Fibroblast of lung (primary cell): ENCODE data around the gene ZNF410. TPM values are rescaled to one million over a fixed set of nuclear protein-coding genes. Genes with fewer than 3 reads are reported as not detected.

Experiments
- DNase-seq, 2 donors: peaks; one replicate each; pipeline versions ENCODE4 v3.0.0 to v3.0.0-alpha.2; 2010; ENCODE audit warnings: low read depth in 2 of 2
- H2AFZ ChIP-seq: 2 replicates; pipeline ENCODE4 v1.5.1; 2012; ENCODE audit warnings: low read length, control low read depth, inconsistent platforms
- H3K27ac ChIP-seq: 2 replicates; pipeline ENCODE4 v1.5.1; 2011; ENCODE audit warnings: low read length, control low read depth; ENCODE audit not compliant: insufficient read depth
- H3K27me3 ChIP-seq: 2 replicates; pipeline ENCODE4 v1.5.1; 2011; ENCODE audit warnings: mild to moderate bottlenecking, low read length; ENCODE audit not compliant: control insufficient read depth, insufficient read depth
- H3K36me3 ChIP-seq: 2 replicates; pipeline ENCODE4 v1.5.1; 2011; ENCODE audit warnings: low read length; ENCODE audit not compliant: control insufficient read depth, insufficient read depth
- H3K4me1 ChIP-seq: 2 replicates; pipeline ENCODE4 v1.5.1; 2011; ENCODE audit warnings: low read length; ENCODE audit not compliant: control insufficient read depth, insufficient read depth; ENCODE audit errors: extremely low read depth
- H3K4me2 ChIP-seq: 2 replicates; pipeline ENCODE4 v1.5.1; 2011; ENCODE audit warnings: low read length, control low read depth; ENCODE audit not compliant: insufficient read depth; ENCODE audit errors: extremely low read depth
- H3K4me3 ChIP-seq, 4 experiments: fragments of 200-600 bp in 1 of 4; sonication (generic) in 1 of 4; replicated peaks in 1 of 4; 2 replicates each; pipeline ENCODE4 v1.5.1; 2011 to 2016; ENCODE audit warnings: low read length in 4 of 4, low read depth in 3 of 4, mild to moderate bottlenecking in 3 of 4, control low read depth in 2 of 4, inconsistent platforms in 1 of 4, mixed read lengths in 1 of 4; ENCODE audit not compliant: insufficient read depth in 1 of 4; ENCODE audit errors: control extremely low read depth in 1 of 4
- H3K79me2 ChIP-seq: 2 replicates; pipeline ENCODE4 v1.5.1; 2012; ENCODE audit warnings: mild to moderate bottlenecking, low read length, inconsistent platforms; ENCODE audit not compliant: control insufficient read depth, insufficient read depth
- H3K9ac ChIP-seq: 2 replicates; pipeline ENCODE4 v1.5.1; 2011; ENCODE audit warnings: mild to moderate bottlenecking, low read length, control low read depth; ENCODE audit not compliant: insufficient read depth
- H3K9me3 ChIP-seq: 2 replicates; pipeline ENCODE4 v1.5.1; 2012; ENCODE audit warnings: low read depth, low read length; ENCODE audit not compliant: control insufficient read depth, insufficient read depth
- H4K20me1 ChIP-seq: 2 replicates; pipeline ENCODE4 v1.5.1; 2011; ENCODE audit warnings: low read length; ENCODE audit not compliant: control insufficient read depth, insufficient read depth; ENCODE audit errors: extremely low read depth
- EZH2 ChIP-seq: IDR thresholded peaks from 2 replicates; pipeline ENCODE4 v1.5.1; 2012; ENCODE audit warnings: low read length, control low read depth, mild to moderate bottlenecking; ENCODE audit errors: missing control alignments
- polyA plus RNA-seq, 2 donors: library from polyadenylated mRNA; depleted of rRNA in 1 of 2; stranded (reverse) in 1 of 2; unstranded in 1 of 2; fragments of >200 nt; gene quantifications; 2 replicates each; pipeline ENCODE4 v1.2.1, GENCODE V29; 2011 to 2012; ENCODE audit warnings: missing spikeins in 1 of 2
- total RNA-seq: library from RNA; depleted of rRNA; stranded (reverse); fragments of >200 nt; gene quantifications from 2 replicates; pipeline ENCODE4 v1.2.1, GENCODE V29; 2014
- TF ChIP-seq, protein P1 (sequence below), 2 donors: IDR thresholded peaks in 1 of 2; conservative IDR thresholded peaks in 1 of 2; 1 replicate in 1 of 2; 2 replicates in 1 of 2; pipeline ENCODE4 v1.5.1; 2011 to 2012; ENCODE audit warnings: low read length in 2 of 2, control low read depth in 1 of 2, inconsistent platforms in 1 of 2, low read depth in 1 of 2, mild to moderate bottlenecking in 1 of 2

The ZNF410 gene
- total and polyA plus RNA-seq, 2 donors (not counting 1 experiment from before 2014, with no cell fraction given): 46.5 to 80.4 TPM

DNA sequence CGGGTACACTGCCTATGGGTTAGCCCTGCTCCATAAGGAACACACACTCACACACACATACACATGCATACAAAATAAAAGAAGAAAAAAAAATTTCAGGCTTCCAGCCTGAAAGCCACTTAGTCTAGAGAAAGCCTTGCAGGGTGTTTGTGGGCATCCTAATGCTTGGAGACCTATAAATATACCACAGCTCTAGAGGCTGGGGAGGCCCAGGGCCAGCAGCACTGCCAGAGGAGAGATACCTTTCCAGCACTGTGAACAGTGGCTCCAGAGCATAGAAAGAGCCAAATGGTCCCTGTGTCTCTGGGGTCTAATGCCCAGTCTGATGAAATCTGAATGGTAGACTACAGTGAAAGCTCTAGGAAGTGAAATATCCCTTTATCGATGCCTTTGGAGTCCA is 50.4 kb downstream of the ZNF410 start:
- H3K9me3 ChIP-seq: no peaks in the 10 kb centered on the region

DNA sequence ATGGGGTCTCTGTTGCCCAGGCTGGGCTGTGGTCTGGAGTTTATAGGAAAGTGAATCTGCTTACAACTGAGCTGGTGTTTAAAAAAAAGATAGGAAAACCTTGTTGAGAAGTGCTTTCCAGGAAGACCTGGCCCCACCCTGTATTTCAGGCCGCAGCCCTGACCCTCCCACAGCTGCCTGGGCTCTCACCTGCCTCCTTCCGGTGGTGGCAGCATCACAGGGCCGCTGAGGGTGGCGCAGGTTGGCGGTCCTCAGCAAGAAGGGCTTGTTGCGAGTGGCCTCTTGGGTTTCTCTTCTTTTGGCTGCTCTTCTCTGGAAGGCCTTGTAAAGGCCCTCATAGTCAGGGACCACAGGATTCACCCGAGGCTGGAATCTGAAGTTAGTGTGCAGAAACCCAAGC is 55.5 kb downstream of the ZNF410 start:
- Histone ChIP-seq H3K4me1 (peaks cover 8% of the 10 kb centered on the region), H3K4me3 (no peak overlapping the region), H2AFZ (no peak overlapping the region), H3K36me3 (peaks cover 9% of the 10 kb centered on the region), H3K9ac (no peak overlapping the region), H3K27ac (no peak overlapping the region), H3K9me3 (no peaks in the 10 kb centered on the region), H3K4me2 (no peak overlapping the region), H4K20me1 (no peaks in the 10 kb centered on the region), H3K79me2 (no peaks in the 10 kb centered on the region), H3K27me3 (no peaks in the 10 kb centered on the region)
- TF ChIP-seq, protein P1, sequence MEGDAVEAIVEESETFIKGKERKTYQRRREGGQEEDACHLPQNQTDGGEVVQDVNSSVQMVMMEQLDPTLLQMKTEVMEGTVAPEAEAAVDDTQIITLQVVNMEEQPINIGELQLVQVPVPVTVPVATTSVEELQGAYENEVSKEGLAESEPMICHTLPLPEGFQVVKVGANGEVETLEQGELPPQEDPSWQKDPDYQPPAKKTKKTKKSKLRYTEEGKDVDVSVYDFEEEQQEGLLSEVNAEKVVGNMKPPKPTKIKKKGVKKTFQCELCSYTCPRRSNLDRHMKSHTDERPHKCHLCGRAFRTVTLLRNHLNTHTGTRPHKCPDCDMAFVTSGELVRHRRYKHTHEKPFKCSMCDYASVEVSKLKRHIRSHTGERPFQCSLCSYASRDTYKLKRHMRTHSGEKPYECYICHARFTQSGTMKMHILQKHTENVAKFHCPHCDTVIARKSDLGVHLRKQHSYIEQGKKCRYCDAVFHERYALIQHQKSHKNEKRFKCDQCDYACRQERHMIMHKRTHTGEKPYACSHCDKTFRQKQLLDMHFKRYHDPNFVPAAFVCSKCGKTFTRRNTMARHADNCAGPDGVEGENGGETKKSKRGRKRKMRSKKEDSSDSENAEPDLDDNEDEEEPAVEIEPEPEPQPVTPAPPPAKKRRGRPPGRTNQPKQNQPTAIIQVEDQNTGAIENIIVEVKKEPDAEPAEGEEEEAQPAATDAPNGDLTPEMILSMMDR (conservative IDR thresholded peaks at IDR 0.05 in 1 of 2, IDR thresholded peaks at IDR 0.05 in 1 of 2; ENCODE audit: low read depth in 1 of 2, low read length in 2 of 2): no peak
- no peak for TF ChIP-seq EZH2
- no peak for DNase-seq

More for the DNA sequence above, 50.4 kb downstream of the ZNF410 start:
- H3K36me3 ChIP-seq: peaks cover 9% of the 10 kb centered on the region
- no peak overlapping the region for H2AFZ ChIP-seq
- H4K20me1 ChIP-seq: no peaks in the 10 kb centered on the region
- no peak overlapping the region for H3K9ac ChIP-seq
- TF ChIP-seq, protein P1 (conservative IDR thresholded peaks at IDR 0.05 in 1 of 2, IDR thresholded peaks at IDR 0.05 in 1 of 2; ENCODE audit: low read depth in 1 of 2, low read length in 2 of 2): no peak
- H3K4me3 ChIP-seq: no peak overlapping the region
- no peak overlapping the region for H3K4me2 ChIP-seq
- H3K27ac ChIP-seq: no peak overlapping the region
- no peak for DNase-seq
- H3K4me1 ChIP-seq: no peaks in the 10 kb centered on the region
- no peaks in the 10 kb centered on the region for H3K79me2 ChIP-seq
- no peaks in the 10 kb centered on the region for H3K27me3 ChIP-seq

DNA sequence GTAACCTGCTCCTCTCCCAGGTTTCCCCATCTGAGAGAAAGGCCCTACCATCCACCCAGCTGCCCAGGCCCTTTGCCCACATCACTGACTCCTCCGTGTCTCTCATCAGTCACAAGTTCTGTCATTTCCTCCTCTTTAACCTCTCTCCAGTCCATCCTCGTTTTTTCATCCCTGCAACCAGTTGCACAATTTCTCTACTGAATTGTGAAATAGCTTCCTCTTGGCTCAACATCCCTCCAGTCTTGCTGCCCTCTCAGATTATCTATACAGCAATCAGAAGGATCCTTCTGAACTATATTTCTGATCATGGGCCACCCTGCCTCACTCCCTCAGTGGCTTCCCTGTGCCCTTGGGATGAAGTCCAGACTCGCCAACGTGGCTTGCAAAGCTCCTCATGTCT is 56.4 kb downstream of the ZNF410 start:
- no peak overlapping the region for H3K4me2 ChIP-seq
- no peak overlapping the region for H2AFZ ChIP-seq
- H3K27ac ChIP-seq: peak overlapping the region; percentile 13

More for the DNA sequence above, 56.4 kb downstream of the ZNF410 start:
- H3K36me3 ChIP-seq: peaks cover 9% of the 10 kb centered on the region
- no peaks in the 10 kb centered on the region for H3K27me3 ChIP-seq
- TF ChIP-seq, protein P1 (conservative IDR thresholded peaks at IDR 0.05 in 1 of 2, IDR thresholded peaks at IDR 0.05 in 1 of 2; ENCODE audit: low read depth in 1 of 2, low read length in 2 of 2): no peak
- TF ChIP-seq EZH2: no peak
- no peak overlapping the region for H3K9ac ChIP-seq
- peak; percentile 11 to 79 for DNase-seq
- no peaks in the 10 kb centered on the region for H3K9me3 ChIP-seq
- H3K79me2 ChIP-seq: no peaks in the 10 kb centered on the region
- H4K20me1 ChIP-seq: no peaks in the 10 kb centered on the region
- no peak overlapping the region for H3K4me3 ChIP-seq
- peaks cover 8% of the 10 kb centered on the region for H3K4me1 ChIP-seq
